Central memory CD8-positive, alpha-beta T cell (primary cell): ENCODE results near the gene LTBP2.
A peak's percentile ranks its signal among the peaks of the same experiment; 100 is the strongest.

ENCODE experiments used
- ATAC-seq: fragments of 150-1000 bp; cut with Tn5 transposase; replicated peaks from 2 replicates; pipeline ENCODE4 v1.10.0; 2022; ENCODE audit warnings: mild to moderate bottlenecking, moderate FRiP score, moderate number of reproducible peaks; ENCODE audit not compliant: poor library complexity, severe bottlenecking; ENCODE audit errors: extremely low read depth
- DNase-seq, 2 donors: peaks; one replicate each; pipeline ENCODE4 v3.0.0; 2021; ENCODE audit warnings: low spot score in 2 of 2
- H3K27ac Mint-ChIP-seq: one replicate; pipeline ENCODE4 v1.8.0; 2022; ENCODE audit warnings: low read depth, mild to moderate bottlenecking, moderate library complexity, mixed read lengths
- H3K27me3 Mint-ChIP-seq: one replicate; pipeline ENCODE4 v1.8.0; 2022; ENCODE audit warnings: mixed read lengths
- H3K36me3 Mint-ChIP-seq: one replicate; pipeline ENCODE4 v1.8.0; 2022; ENCODE audit warnings: mild to moderate bottlenecking, moderate library complexity, mixed read lengths; ENCODE audit not compliant: insufficient read depth
- H3K4me1 Mint-ChIP-seq: one replicate; pipeline ENCODE4 v1.8.0; 2022; ENCODE audit warnings: mixed read lengths
- H3K4me3 Mint-ChIP-seq: one replicate; pipeline ENCODE4 v1.8.0; 2022; ENCODE audit warnings: mild to moderate bottlenecking, moderate library complexity, mixed read lengths
- H3K9me3 Mint-ChIP-seq: one replicate; pipeline ENCODE4 v1.8.0; 2022; ENCODE audit warnings: mixed read lengths

The LTBP2 gene

DNA sequence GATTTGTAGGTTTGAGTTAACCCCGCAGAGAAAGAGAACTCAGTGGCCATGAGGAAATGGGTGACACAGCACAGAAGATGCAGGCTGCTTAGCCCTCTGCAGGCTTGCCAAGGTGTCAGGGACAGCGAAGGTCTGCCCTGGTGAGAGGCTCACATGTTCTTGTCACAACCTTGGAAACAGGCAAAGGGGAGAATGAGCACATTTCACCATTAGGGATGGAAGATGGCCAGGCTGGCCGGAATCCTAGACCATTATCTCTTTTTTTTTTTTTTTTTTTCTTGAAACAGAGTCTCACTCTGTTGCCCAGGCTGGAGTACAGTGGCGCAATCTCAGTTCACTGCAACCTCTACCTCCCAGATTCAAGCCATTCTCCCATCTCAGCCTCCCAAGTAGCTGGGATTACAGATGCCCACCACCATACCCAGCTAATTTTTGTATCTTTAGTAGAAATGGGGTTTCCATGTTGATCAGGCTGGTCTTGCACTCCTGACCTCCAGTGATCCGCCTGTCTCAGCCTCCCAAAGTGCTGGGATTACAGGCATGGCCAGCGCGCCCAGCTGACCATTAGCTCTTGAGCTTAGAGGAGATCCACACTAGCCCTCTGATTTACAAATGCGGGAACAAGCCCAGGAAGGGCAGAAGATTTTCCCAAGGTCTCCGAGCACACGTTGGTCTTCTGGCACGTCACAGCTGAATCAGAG, 34.6 kb downstream of the LTBP2 start:
- Mint-ChIP-seq H3K27ac (no peak overlapping the region), H3K4me1 (peaks cover 34% of the 10 kb centered on the region)
- ATAC-seq = no peak

DNA sequence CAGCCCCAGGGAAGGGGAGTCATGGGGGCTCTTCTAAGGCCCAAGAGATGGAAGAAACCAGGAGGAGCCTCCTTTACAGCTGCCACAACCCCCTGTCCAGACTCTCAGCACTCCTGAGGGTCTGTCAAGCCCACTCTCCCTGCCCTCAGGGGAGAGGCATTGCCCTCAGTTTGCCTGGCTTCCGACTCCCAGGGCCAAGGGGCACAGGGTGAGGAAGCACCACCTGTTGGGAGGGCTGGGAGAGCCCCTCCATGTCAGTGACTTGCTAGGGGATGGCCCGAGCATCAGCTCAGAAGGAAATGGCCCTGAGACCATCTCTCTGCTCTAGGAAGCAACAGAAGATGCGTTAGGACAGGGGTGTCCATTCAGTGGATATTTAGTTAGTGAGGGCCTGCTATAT, 36.1 kb downstream of the LTBP2 start:
- H3K4me1 Mint-ChIP-seq = peaks cover 41% of the 10 kb centered on the region
- H3K36me3 Mint-ChIP-seq = peaks cover 8% of the 10 kb centered on the region
- no peak for ATAC-seq
- no peak overlapping the region for H3K4me3 Mint-ChIP-seq
- H3K9me3 Mint-ChIP-seq = no peaks in the 10 kb centered on the region
- H3K27me3 Mint-ChIP-seq = peaks cover 41% of the 10 kb centered on the region
- DNase-seq = no peak
- no peak overlapping the region for H3K27ac Mint-ChIP-seq

More for the DNA sequence above, 34.6 kb downstream of the LTBP2 start:
- H3K4me3 Mint-ChIP-seq = no peak overlapping the region
- H3K27me3 Mint-ChIP-seq = peaks cover 33% of the 10 kb centered on the region
- no peaks in the 10 kb centered on the region for H3K9me3 Mint-ChIP-seq
- no peak for DNase-seq
- peaks cover 5% of the 10 kb centered on the region for H3K36me3 Mint-ChIP-seq

DNA sequence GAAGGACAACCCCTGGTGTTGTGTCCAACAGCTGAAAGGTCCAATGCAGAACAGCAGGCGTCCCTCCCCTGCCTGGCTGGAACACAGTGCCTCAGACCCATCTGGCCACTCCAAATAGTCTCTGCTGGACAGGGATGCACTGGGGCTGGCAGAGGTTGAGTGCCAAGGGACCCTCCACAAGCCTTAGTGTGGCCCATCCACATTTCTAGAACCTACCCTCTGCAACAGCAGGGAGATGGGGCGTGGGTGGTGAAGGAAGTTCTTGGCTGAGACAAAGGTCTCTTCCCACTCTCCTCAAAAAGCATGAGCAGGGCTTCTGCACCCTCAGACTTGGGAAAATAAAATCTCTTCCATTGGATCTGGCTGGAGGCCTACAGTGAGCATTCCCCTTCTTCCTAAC, 36.5 kb downstream of the LTBP2 start:
- H3K4me1 Mint-ChIP-seq = peaks cover 41% of the 10 kb centered on the region
- H3K4me3 Mint-ChIP-seq = no peak overlapping the region
- ATAC-seq = no peak

DNA sequence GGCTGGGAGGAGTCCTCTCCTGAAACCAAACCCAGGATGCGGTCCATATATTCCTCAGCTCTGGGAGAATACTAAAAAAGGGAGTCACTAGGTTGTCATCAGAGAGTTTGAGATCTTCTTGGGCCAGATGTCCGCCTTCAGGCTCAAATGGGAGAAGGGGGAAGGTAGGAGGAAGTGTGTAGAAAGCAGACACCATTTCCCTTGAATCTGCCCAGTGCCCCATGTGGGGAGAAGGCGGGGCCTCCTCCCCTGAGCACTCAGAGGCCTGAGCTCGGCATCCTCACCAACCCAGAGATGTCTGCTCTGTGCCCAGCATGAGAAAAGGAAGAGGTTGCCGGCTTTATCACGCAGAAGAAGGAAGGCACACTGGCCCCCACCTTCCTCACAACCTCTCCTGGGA, 37.3 kb downstream of the LTBP2 start:
- Mint-ChIP-seq H3K27ac (no peak overlapping the region), H3K4me1 (peaks cover 35% of the 10 kb centered on the region), H3K36me3 (peaks cover 8% of the 10 kb centered on the region), H3K27me3 (peaks cover 47% of the 10 kb centered on the region), H3K9me3 (no peaks in the 10 kb centered on the region), H3K4me3 (no peak overlapping the region)
- peak; percentile 41 for ATAC-seq
- DNase-seq = no peak

More for the DNA sequence above, 36.5 kb downstream of the LTBP2 start:
- Mint-ChIP-seq H3K27me3 (peaks cover 42% of the 10 kb centered on the region), H3K27ac (no peak overlapping the region), H3K9me3 (no peaks in the 10 kb centered on the region), H3K36me3 (peaks cover 8% of the 10 kb centered on the region)
- DNase-seq = no peak

DNA sequence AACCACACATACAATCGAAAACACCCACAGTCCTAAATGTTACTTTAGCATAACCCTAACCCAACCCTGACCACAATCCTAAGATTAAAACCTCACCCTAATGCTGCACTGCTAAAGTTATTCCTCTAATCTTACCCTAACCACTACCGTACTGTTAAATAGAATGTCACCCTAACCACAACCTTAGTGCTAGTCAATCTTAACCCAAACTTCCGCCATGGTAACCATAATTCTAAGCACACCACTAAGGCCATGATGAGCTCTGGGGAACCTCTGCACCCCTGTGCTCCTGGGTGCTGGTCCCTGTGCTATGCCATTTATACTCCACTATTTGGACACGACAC, 38.0 kb downstream of the LTBP2 start:
- peak in 1 of 2 donors; percentile 30 for DNase-seq
- Mint-ChIP-seq H3K9me3 (no peaks in the 10 kb centered on the region), H3K4me1 (peaks cover 33% of the 10 kb centered on the region), H3K27ac (no peak overlapping the region), H3K36me3 (peaks cover 8% of the 10 kb centered on the region), H3K4me3 (peak overlapping the region; percentile 19), H3K27me3 (peaks cover 48% of the 10 kb centered on the region)
- peak; percentile 96 for ATAC-seq

DNA sequence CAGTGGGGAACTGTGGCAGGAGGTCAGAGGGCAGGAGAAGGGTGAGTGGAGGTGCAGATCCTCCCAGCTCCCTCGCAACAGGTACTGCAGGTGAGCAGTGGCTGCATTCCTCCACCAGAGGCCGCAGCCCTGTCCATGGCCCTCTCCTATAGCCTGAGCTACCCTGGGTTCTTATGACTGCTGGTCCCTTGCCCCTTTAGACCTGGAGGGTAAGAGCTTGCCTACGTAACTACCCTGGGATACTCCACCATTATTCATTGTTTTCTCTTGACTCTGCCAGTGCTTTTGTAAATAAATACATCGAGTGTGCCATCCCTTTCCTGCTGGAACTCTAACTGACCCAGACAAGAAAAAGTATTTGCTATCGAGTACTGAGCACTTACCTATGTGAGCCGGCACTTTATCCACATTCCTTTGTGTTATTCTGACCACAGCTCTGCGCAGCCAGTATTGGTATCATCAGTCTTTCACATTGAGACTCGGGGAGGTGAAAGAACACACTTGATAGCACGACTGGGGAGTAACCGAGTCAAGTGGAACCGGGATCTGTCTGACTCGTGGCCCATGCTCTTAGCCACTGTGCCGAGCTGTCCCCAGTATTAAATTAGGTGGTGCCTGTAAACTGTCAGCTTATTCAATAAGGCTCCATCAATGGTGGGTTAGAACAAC, 38.5 kb downstream of the LTBP2 start:
- no peak for DNase-seq
- no peak for ATAC-seq
- H3K27me3 Mint-ChIP-seq = peaks cover 52% of the 10 kb centered on the region
- H3K4me1 Mint-ChIP-seq = peaks cover 33% of the 10 kb centered on the region
- no peak overlapping the region for H3K27ac Mint-ChIP-seq
- peak overlapping the region; percentile 19 for H3K4me3 Mint-ChIP-seq
- H3K9me3 Mint-ChIP-seq = no peaks in the 10 kb centered on the region
- peaks cover 8% of the 10 kb centered on the region for H3K36me3 Mint-ChIP-seq

DNA sequence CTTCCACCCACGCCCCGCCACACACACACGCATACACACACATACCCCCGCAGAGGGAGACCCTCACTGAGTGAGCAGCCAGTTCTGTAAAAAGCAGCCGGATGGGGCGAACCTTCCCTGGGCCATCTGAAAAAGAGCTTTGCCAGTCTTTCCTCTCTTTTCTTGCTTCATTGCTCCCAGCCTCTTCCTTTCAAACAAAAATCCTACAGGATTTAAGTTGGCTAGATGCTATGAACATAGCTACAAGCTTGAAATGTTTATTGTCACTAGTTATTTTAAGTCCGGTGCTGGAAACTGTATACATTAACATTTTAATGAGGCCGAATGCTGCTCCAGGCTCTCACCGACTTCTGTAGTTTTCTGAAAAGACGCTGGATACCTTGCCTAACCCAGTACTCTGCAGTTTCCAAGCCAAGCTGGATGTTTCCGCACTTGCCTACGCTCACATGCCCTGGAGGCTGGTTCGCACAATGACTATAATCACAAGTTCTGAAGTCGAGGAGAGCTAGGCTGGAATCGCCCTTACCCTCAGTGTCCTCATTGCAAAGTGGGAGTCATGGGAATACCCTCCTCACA, 39.2 kb downstream of the LTBP2 start:
- peaks cover 33% of the 10 kb centered on the region for H3K4me1 Mint-ChIP-seq
- peaks cover 8% of the 10 kb centered on the region for H3K36me3 Mint-ChIP-seq
- no peaks in the 10 kb centered on the region for H3K9me3 Mint-ChIP-seq
- DNase-seq (no peak), ATAC-seq (no peak)
- peaks cover 52% of the 10 kb centered on the region for H3K27me3 Mint-ChIP-seq
- H3K27ac Mint-ChIP-seq = no peak overlapping the region
- H3K4me3 Mint-ChIP-seq = no peak overlapping the region

DNA sequence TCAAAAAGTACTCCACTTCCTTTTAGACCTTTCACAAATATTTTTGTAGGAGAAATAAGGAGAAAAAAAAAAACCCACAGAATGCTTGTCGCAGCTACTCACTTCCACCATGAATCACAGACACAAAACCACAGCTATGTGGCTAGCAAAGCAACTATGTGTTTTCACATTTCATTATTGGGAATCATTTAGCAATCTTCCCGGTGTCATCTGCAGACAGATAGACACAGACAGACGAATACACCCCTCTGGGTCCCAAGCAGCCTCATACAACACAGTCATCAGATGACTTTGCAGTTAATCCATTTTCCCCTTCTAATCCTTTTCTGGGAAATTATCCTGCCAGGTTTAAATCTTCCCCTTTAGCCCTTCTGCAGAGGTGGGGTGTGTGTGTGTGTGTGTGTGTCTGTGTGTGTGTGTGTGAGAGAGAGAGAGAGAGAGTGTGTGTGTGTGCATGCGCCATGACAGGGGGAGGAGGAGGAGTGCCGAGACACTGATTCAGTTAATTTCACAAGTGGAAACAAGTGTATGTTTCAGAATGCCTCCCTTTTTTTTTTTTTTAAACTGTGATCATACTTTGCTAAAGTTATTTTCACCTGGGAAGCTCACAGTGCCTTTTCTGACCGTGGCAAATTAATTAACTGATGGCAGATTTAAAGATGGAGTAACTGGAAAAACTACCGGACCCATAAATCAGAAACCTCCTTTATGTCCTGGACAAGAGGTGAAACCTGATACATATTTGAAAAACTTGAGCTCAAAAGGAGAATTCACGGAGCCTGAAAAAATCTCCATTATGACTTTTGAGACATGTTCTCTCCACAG, 39.9 kb downstream of the LTBP2 start:
- H3K4me3 Mint-ChIP-seq = peak overlapping the region; percentile 25
- H3K27me3 Mint-ChIP-seq = peaks cover 52% of the 10 kb centered on the region
- H3K36me3 Mint-ChIP-seq = peaks cover 8% of the 10 kb centered on the region
- peaks cover 33% of the 10 kb centered on the region for H3K4me1 Mint-ChIP-seq
- H3K9me3 Mint-ChIP-seq = no peaks in the 10 kb centered on the region
- no peak for DNase-seq
- H3K27ac Mint-ChIP-seq = no peak overlapping the region
- ATAC-seq = no peak

DNA sequence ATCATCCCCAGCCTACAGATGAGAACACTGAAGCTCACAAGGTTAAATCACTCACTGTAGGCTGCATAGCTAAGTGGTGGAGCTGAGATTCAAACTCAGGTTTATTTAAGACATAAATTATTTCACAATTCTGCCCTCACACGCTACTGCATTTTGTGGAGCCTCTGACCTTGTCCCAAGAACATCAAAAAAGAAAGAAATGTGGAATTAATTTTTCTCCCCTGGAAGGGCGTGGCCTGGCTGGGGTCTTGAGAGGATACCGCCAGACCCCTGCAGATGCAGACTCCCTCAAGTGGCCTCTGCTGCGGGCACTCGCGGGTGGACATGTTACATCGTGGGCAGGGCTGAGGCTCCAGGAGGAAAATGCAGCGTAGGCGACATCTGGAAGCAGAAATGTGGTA, 40.6 kb downstream of the LTBP2 start:
- Mint-ChIP-seq H3K36me3 (peaks cover 8% of the 10 kb centered on the region), H3K27ac (no peak overlapping the region), H3K27me3 (peaks cover 53% of the 10 kb centered on the region), H3K4me3 (no peak overlapping the region), H3K4me1 (peaks cover 33% of the 10 kb centered on the region), H3K9me3 (no peaks in the 10 kb centered on the region)
- ATAC-seq (no peak), DNase-seq (no peak)

DNA sequence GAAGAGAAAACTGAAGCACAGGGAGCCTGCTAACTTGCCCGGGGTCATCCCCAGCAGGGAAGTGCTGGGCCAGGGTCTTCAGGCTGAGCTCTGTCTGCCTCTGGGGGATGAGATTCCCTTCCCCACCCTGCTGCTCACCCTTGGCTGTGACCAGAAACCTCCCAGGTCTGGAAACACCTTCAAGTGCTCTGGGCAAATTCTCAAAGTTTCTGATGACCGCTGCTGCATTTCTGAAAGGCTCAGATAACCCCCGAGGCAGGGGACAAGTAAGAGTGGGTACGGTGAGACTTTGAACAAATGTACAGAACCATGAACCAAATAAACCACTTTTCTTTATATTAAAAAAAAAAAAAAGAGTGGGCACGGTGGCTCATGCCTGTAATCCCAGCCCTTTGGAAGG, 41.3 kb downstream of the LTBP2 start:
- H3K36me3 Mint-ChIP-seq = peaks cover 8% of the 10 kb centered on the region
- ATAC-seq (no peak), DNase-seq (no peak)
- H3K27ac Mint-ChIP-seq = no peak overlapping the region
- peaks cover 33% of the 10 kb centered on the region for H3K4me1 Mint-ChIP-seq
- no peaks in the 10 kb centered on the region for H3K9me3 Mint-ChIP-seq
- no peak overlapping the region for H3K4me3 Mint-ChIP-seq
- peaks cover 60% of the 10 kb centered on the region for H3K27me3 Mint-ChIP-seq

DNA sequence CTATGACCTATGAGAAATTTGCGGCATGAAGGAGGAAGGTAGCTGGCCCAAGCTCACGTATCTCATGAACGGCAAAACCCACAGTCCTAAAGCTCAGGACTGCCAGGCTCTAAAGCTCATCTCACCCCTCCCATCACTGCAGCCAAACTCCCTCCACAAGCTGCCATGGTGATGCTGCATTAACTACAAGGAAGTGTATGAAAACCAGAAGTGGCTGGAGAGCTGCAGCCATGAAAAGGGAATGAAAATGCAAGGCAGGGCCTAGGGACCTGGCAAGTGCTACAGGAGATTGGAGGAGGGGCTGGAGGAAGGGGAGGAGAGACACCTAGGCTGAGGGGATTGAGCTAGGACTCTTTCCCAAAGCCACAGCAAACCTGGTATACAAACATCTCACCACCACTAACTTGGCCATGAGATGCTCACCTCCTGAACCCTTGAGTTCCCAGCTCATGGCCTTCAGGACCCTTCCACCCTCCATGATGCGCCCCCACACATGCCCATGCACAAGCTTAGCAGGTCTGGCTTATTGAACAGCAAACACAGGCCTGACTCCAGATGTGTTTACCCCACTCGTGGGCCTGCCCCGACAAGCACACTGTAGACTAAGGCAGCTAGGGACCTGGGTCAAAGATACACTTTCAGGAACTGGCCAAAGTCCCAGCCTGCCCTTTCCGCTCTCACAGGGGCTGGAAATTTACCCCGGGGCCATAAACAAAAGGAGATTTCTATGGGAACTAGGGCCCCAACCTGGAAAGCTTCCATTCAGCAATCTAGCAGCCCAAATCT, 42.0 kb downstream of the LTBP2 start:
- peaks cover 67% of the 10 kb centered on the region for H3K27me3 Mint-ChIP-seq
- H3K9me3 Mint-ChIP-seq = no peaks in the 10 kb centered on the region
- no peak overlapping the region for H3K27ac Mint-ChIP-seq
- no peak overlapping the region for H3K4me3 Mint-ChIP-seq
- peaks cover 33% of the 10 kb centered on the region for H3K4me1 Mint-ChIP-seq
- no peak for ATAC-seq
- H3K36me3 Mint-ChIP-seq = peaks cover 8% of the 10 kb centered on the region
- DNase-seq = no peak

DNA sequence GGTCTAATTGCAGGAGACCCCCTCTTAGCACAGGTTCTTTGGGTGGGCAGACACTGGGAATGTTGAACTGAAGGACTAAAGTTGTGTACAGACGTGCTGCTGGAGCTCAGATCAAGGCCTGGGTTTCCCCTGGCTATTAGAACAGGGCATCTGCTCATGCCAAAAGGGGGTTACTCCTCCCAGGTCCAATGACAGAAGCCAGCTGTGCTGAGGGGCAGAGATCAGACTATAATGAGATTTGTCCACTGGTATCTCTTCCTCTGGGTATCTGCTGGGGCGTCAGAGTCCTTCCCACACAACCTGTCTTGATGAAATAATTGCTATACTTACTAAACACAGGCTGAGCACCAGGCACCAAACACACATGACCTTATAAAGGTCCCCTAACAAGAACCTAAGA, 42.6 kb downstream of the LTBP2 start:
- Mint-ChIP-seq H3K27me3 (peaks cover 73% of the 10 kb centered on the region), H3K4me1 (peaks cover 27% of the 10 kb centered on the region), H3K27ac (no peak overlapping the region), H3K9me3 (no peaks in the 10 kb centered on the region), H3K4me3 (no peak overlapping the region), H3K36me3 (peaks cover 8% of the 10 kb centered on the region)
- no peak for ATAC-seq
- no peak for DNase-seq
